ENCODE results near the gene FAM13B. TPM values are rescaled to one million over a fixed set of nuclear protein-coding genes. Genes with fewer than 3 reads are reported as not detected.

FAM13B gene
- 15.3 and 18.3 TPM in 2 replicates for total RNA-seq

DNA sequence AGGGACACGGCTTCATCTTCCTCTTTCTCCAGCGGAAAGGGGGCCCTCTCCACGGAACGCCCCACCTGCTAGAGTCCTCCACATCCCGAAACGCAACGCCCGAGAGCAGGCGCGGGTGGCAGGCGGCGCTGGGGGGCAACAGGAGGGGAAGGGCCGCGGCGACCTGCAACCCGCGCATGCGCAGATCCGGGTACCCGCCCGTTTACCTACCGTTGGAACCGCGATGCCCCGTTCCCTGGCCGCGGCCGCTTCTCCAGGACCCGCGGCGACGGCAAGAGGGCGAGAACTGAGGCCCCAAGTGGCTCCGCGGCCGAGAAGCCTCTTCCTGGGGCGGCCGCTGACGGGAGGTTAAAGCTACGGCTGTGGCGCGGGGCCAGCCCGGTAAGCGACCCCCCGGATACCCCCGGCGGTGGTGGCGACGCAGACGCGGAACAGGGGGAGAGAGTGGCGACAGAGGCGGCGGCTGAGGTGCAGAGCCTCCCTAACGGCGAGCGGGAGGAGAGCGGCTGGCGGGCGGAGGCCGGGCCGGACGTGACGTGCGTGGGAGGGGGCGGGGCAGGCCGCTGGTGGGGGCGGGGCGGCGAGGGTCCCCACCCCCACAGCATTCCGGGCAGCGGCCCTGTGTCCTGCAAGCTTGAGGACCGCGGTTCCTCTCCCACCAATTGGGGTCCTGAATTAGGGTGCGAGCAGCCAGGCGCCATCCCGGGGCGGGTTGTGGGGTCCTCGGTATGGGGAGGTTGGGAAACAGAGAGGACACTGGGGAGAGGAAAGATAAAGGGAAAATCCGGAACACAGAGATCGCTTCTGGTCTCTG lies at the start of gene FAM13B:
TSS of gene FAM13B (minus strand) at position 508 of the 814 bp plus-strand sequence. CDS start 13,968 bp downstream, outside the sequence.

DNA sequence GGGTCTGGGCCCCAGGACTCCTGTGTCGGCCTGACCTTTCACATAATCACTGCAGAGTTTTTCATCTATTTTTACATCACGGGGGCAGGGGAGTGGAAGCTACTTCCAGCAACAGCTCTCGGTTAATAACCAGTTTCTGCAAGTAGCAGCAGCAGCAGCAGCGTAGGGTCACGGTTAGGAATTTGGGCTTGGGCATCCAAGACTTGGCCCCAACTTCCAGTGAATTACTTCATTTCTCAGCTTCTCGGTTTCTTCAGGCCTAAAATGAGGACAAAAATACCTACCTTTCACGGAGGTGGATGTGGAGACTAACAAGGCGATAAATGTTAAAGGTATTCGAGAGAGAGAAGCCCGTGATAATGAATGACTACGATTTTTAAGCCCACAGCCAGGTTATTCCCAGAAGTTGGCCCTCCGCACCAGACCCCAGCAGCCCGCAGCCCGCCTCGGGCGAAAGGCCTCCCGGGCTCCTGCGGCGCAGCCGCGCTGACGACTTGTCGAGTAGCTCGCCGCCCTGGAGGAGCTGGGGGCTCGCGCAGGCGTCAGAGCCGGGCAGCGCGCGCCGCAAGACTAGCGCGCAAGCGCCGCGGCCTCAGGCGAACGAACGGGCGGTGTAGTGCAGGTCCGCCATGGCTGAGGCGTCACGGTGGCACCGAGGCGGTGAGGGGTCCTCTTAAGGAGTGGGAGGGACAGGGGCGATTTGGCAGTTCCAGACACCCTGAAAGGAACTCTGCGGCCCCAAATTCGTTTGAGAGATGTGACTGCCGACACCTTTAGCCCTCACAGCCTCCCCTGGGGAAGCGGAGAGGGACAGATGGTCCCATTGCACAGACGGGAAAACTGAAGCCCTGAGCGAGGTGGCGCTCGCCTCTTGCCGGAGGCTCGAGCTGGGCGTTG lies 143.8 kb downstream of the FAM13B start, which contains the start of gene PKD2L2:
TSS of gene PKD2L2 (plus strand) at position 595 of the 897 bp plus-strand sequence. CDS start at position 630, 35 bp downstream.

Other genes with a start within 250 kb of the FAM13B start
- not detected in 2 replicates for gene MYOT, start 165.2 kb downstream of the FAM13B start, total RNA-seq
- gene PKD2L2, start 143.6 kb downstream of the FAM13B start, total RNA-seq: 0.38 TPM in 1 of 2 replicates, not detected in the other
- gene WNT8A, start 51.0 kb upstream of the FAM13B start, total RNA-seq: not detected in 2 replicates
- gene NME5, start 106.3 kb upstream of the FAM13B start, total RNA-seq: 0.77 and 1.7 TPM in 2 replicates
- gene BRD8, start 145.6 kb upstream of the FAM13B start, total RNA-seq: 25.7 and 36.0 TPM in 2 replicates
- gene KIF20A, start 146.0 kb upstream of the FAM13B start, total RNA-seq: 8.7 and 86.5 TPM in 2 replicates
- 24.2 and 28.9 TPM in 2 replicates for gene CDC23, start 180.2 kb upstream of the FAM13B start, total RNA-seq
- not detected in 2 replicates for gene GFRA3, start 241.5 kb upstream of the FAM13B start, total RNA-seq

Data from regular cardiac myocyte (primary cell).